Naive thymus-derived CD4-positive, alpha-beta T cell (primary cell): ENCODE measurements around the gene DMPK. TPM values are rescaled to one million over a fixed set of nuclear protein-coding genes. Genes with fewer than 3 reads are reported as not detected.
"Not testable (repeated sequence)": the region's sequence is repeated elsewhere in the genome, so short reads cannot be mapped to it uniquely, and the experiment has no call there.

Source experiments
- ATAC-seq: fragments of 150-1000 bp; cut with Tn5 transposase; 2 replicates; pipeline ENCODE4 v1.10.0; 2021; ENCODE audit warnings: mild to moderate bottlenecking, moderate library complexity
- CTCF ChIA-PET: fragments of 350-600 bp; sonication (Branson Sonifier 250); formaldehyde crosslinking; loops from one replicate; lab custom pipeline; 2021; ENCODE audit warnings: antibody characterized with exemption; lab: Charles Lee
- POLR2A ChIA-PET: fragments of 350-600 bp; sonication (Branson Sonifier 250); formaldehyde crosslinking; loops from one replicate; lab custom pipeline; 2021; ENCODE audit warnings: antibody characterized with exemption, inconsistent platforms; lab: Charles Lee
- DNase-seq, 9 donors: peaks; one replicate each; pipeline versions ENCODE4 v3.0.0 to v3.0.0-alpha.2; 2020 to 2022; ENCODE audit warnings: mixed read lengths in 1 of 9
- H3K27ac ChIP-seq: one replicate; pipeline ENCODE4 v1.7.0; 2013; ENCODE audit warnings: mild to moderate bottlenecking, low read depth, low read length, moderate library complexity
- H3K27me3 ChIP-seq, 2 donors: one replicate each; pipeline ENCODE4 v1.7.0; 2013; ENCODE audit warnings: low read length in 2 of 2, mild to moderate bottlenecking in 2 of 2, moderate library complexity in 2 of 2; ENCODE audit not compliant: control insufficient read depth in 2 of 2, insufficient read depth in 2 of 2
- H3K36me3 ChIP-seq, 3 experiments: 1 replicate in 2 of 3; 2 replicates in 1 of 3; pipeline ENCODE4 v1.7.0; 2013; ENCODE audit warnings: low read length in 3 of 3, mild to moderate bottlenecking in 3 of 3, moderate library complexity in 1 of 3; ENCODE audit not compliant: insufficient read depth in 3 of 3, control insufficient read depth in 2 of 3
- H3K4me1 ChIP-seq, 2 donors: one replicate each; pipeline ENCODE4 v1.7.0; 2013; ENCODE audit warnings: low read length in 2 of 2, mild to moderate bottlenecking in 2 of 2, moderate library complexity in 1 of 2; ENCODE audit not compliant: control insufficient read depth in 2 of 2, insufficient read depth in 2 of 2
- H3K4me3 ChIP-seq: 2 replicates; pipeline ENCODE4 v1.7.0; 2013; ENCODE audit warnings: mild to moderate bottlenecking, low read length
- H3K9me3 ChIP-seq, 3 experiments: 1 replicate in 2 of 3; 2 replicates in 1 of 3; pipeline ENCODE4 v1.7.0; 2013; ENCODE audit warnings: low read length in 3 of 3; ENCODE audit not compliant: control insufficient read depth in 2 of 3
- H3K27ac Mint-ChIP-seq, 9 donors: one replicate each; pipeline ENCODE4 v1.8.0; 2020 to 2022; ENCODE audit warnings: mixed read lengths in 9 of 9, mild to moderate bottlenecking in 8 of 9, moderate library complexity in 5 of 9, inconsistent platforms in 2 of 9
- H3K27me3 Mint-ChIP-seq, 5 donors: one replicate each; pipeline ENCODE4 v1.8.0; 2021 to 2022; ENCODE audit warnings: mixed read lengths in 5 of 5, mild to moderate bottlenecking in 1 of 5
- H3K36me3 Mint-ChIP-seq, 5 donors: one replicate each; pipeline ENCODE4 v1.8.0; 2020 to 2022; ENCODE audit warnings: mixed read lengths in 5 of 5, mild to moderate bottlenecking in 3 of 5, inconsistent platforms in 1 of 5
- H3K4me1 Mint-ChIP-seq, 7 donors: one replicate each; pipeline ENCODE4 v1.8.0; 2020 to 2022; ENCODE audit warnings: mixed read lengths in 7 of 7, mild to moderate bottlenecking in 3 of 7, inconsistent platforms in 1 of 7
- H3K4me3 Mint-ChIP-seq, 10 donors: one replicate each; pipeline ENCODE4 v1.8.0; 2020 to 2022; ENCODE audit warnings: mild to moderate bottlenecking in 10 of 10, mixed read lengths in 10 of 10, moderate library complexity in 6 of 10, inconsistent platforms in 2 of 10
- H3K9me3 Mint-ChIP-seq, 11 donors: one replicate each; pipeline ENCODE4 v1.8.0; 2020 to 2022; ENCODE audit warnings: mixed read lengths in 11 of 11, mild to moderate bottlenecking in 4 of 11, inconsistent platforms in 1 of 11, moderate library complexity in 1 of 11
- intact Hi-C, 2 donors: fragments of 100-400 bp; cut with micrococcal nuclease; formaldehyde crosslinking; loops; one replicate each; pipeline ENCODE4 v1.15.1; 2023
- polyA plus RNA-seq, 2 donors: library from polyadenylated mRNA; unstranded; fragments of 300-500 nt; fragmentation: Illumina TruSeq; gene quantifications; one replicate each; pipeline ENCODE4 v1.2.3, GENCODE V29; 2021
- total RNA-seq, 6 experiments: library from RNA in 5 of 6; stranded (reverse) in 5 of 6; gene quantifications; 1 replicate in 5 of 6; 2 replicates in 1 of 6; pipeline ENCODE4 v1.2.3 and lab custom pipeline; 2021 to 2026

The DMPK gene
- total and polyA plus RNA-seq, 7 experiments from 2014 or later = 0.20 to 33.9 (median 22.9) TPM

- H3K36me3 ChIP-seq, DNase-seq, H3K36me3 Mint-ChIP-seq, H3K4me3 Mint-ChIP-seq, H3K9me3 ChIP-seq, H3K27me3 ChIP-seq, H3K27ac Mint-ChIP-seq, H3K4me1 ChIP-seq, H3K27ac ChIP-seq, H3K4me3 ChIP-seq, H3K9me3 Mint-ChIP-seq, ATAC-seq: not testable (repeated sequence)
- Mint-ChIP-seq H3K4me1 (peaks cover 0 to 11% (median 8%) of the 10 kb centered on the region in 7 donors), H3K27me3 (peaks cover 18 to 69% (median 20%) of the 10 kb centered on the region in 5 donors)
- ChIA-PET CTCF (interaction anchor here (0.6 to 6.1 kb wide), 10 partner anchors 11 to 1980 kb away, joined by 3 to 99 read pairs (median 5); partner anchors contain the start of genes IRF2BP1, SIX5 and SYMPK), POLR2A (interaction anchor here (0.7 to 2.1 kb wide), 4 partner anchors 11 to 30 kb away, joined by 3 to 20 read pairs (median 6); partner anchors contain the start of genes DMPK and SIX5)
- intact Hi-C loops = loop anchor here (1.0 to 10.0 kb wide), 3 partner anchors 29 to 195 kb away; partner anchors contain the start of genes CCDC61 (in 1 of the 2) and QPCTL (in 1 of the 2)
Measured at GRCh38 chr19:45799541-45799940, 17.3 kb upstream of the DMPK start.

GRCh38 chr19:45798995-45799517 is 16.8 kb upstream of the DMPK start:
- Histone ChIP-seq H3K9me3 (no peaks in the 10 kb centered on the region), H3K4me3 (no peak overlapping the region), H3K4me1 (peaks cover 0 to 3% of the 10 kb centered on the region in 2 donors), H3K36me3 (no peaks in the 10 kb centered on the region), H3K27ac (no peak overlapping the region), H3K27me3 (peaks cover 0 to 8% of the 10 kb centered on the region in 2 donors)
- DNase-seq (peak; percentile 31 to 64 (median 56)), ATAC-seq (peak; percentile 95)
- CTCF ChIA-PET = interaction anchor here (0.6 to 6.1 kb wide), 12 partner anchors 10 to 1981 kb away, joined by 3 to 99 read pairs (median 4); partner anchors contain the start of genes IRF2BP1, SIX5 and SYMPK
- Mint-ChIP-seq H3K4me1 (peaks cover 0 to 13% (median 10%) of the 10 kb centered on the region in 7 donors), H3K27me3 (peaks cover 19 to 72% (median 22%) of the 10 kb centered on the region in 5 donors), H3K36me3 (no peaks in the 10 kb centered on the region), H3K9me3 (peaks cover 0 to 2% (median 0%) of the 10 kb centered on the region in 11 donors), H3K4me3 (no peak overlapping the region), H3K27ac (peak overlapping the region in 1 of 9 donors; percentile 17)
- POLR2A ChIA-PET = interaction anchor here (0.7 to 2.1 kb wide), 4 partner anchors 10 to 29 kb away, joined by 3 to 20 read pairs (median 6); partner anchors contain the start of genes DMPK and SIX5
- intact Hi-C loops = loop anchor here (1.0 to 10.0 kb wide), 3 partner anchors 29 to 196 kb away; partner anchors contain the start of genes CCDC61 (in 1 of the 2) and QPCTL (in 1 of the 2)

GRCh38 chr19:45794627-45795026 is 12.3 kb upstream of the DMPK start:
- H3K9me3 ChIP-seq = no peaks in the 10 kb centered on the region
- ATAC-seq (no peak), DNase-seq (no peak)
- peaks cover 0 to 2% (median 0%) of the 10 kb centered on the region in 11 donors for H3K9me3 Mint-ChIP-seq
- peaks cover 0 to 5% (median 0%) of the 10 kb centered on the region in 5 donors for H3K36me3 Mint-ChIP-seq
- peak overlapping the region in 3 of 9 donors; percentile 7 to 84 (median 25) for H3K27ac Mint-ChIP-seq
- peak overlapping the region in 4 of 10 donors; percentile 17 to 86 (median 26) for H3K4me3 Mint-ChIP-seq
- peaks cover 0 to 8% of the 10 kb centered on the region in 2 donors for H3K27me3 ChIP-seq
- peaks cover 16 to 72% (median 30%) of the 10 kb centered on the region in 5 donors for H3K27me3 Mint-ChIP-seq
- intact Hi-C loops = loop anchor here in 1 of 2 donors (10.0 kb wide), 1 partner anchor 200 kb away; the partner anchor contains the start of gene CCDC61
- no peak overlapping the region for H3K4me3 ChIP-seq
- H3K27ac ChIP-seq = no peak overlapping the region
- CTCF ChIA-PET = interaction anchor here (1.5 to 6.1 kb wide), 2 partner anchors 22 to 25 kb away, joined by 5 to 28 read pairs; no protein-coding TSS in a partner anchor
- H3K4me1 Mint-ChIP-seq = peaks cover 31 to 47% (median 40%) of the 10 kb centered on the region in 7 donors
- POLR2A ChIA-PET = no interaction called here
- peaks cover 0 to under 1% (median 0%) of the 10 kb centered on the region in 3 experiments for H3K36me3 ChIP-seq
- H3K4me1 ChIP-seq = peaks cover 28% of the 10 kb centered on the region in 2 donors

GRCh38 chr19:45793876-45794275 is 11.6 kb upstream of the DMPK start:
- Histone ChIP-seq H3K9me3 (no peaks in the 10 kb centered on the region), H3K36me3 (peaks cover 0 to 8% (median 7%) of the 10 kb centered on the region in 3 experiments), H3K27me3 (peaks cover 0 to 8% of the 10 kb centered on the region in 2 donors), H3K4me3 (no peak overlapping the region), H3K4me1 (peaks cover 25 to 28% of the 10 kb centered on the region in 2 donors), H3K27ac (no peak overlapping the region)
- intact Hi-C loops = loop anchor here (2.0 to 10.0 kb wide), 4 partner anchors 63 to 201 kb away; partner anchors contain the start of genes CCDC61 (in 1 of the 2), FBXO46 (in 1 of the 2), QPCTL (in 1 of the 2) and SYMPK (in 1 of the 2)
- Mint-ChIP-seq H3K4me1 (peaks cover 31 to 47% (median 42%) of the 10 kb centered on the region in 7 donors), H3K36me3 (peaks cover 5 to 11% (median 5%) of the 10 kb centered on the region in 5 donors), H3K4me3 (peak overlapping the region; percentile 15 to 90 (median 78)), H3K27ac (peak overlapping the region in 6 of 9 donors; percentile 16 to 84 (median 54)), H3K27me3 (peaks cover 12 to 76% (median 30%) of the 10 kb centered on the region in 5 donors), H3K9me3 (peaks cover 0 to 2% (median 0%) of the 10 kb centered on the region in 11 donors)
- ChIA-PET CTCF (interaction anchor here (6.1 kb wide), 1 partner anchor 21 kb away, joined by 28 read pairs; no protein-coding TSS in a partner anchor), POLR2A (interaction anchor here (1.0 kb wide), 1 partner anchor 64 kb away, joined by 3 read pairs; no protein-coding TSS in a partner anchor)
- ATAC-seq = no peak
- DNase-seq = no peak

DNA sequence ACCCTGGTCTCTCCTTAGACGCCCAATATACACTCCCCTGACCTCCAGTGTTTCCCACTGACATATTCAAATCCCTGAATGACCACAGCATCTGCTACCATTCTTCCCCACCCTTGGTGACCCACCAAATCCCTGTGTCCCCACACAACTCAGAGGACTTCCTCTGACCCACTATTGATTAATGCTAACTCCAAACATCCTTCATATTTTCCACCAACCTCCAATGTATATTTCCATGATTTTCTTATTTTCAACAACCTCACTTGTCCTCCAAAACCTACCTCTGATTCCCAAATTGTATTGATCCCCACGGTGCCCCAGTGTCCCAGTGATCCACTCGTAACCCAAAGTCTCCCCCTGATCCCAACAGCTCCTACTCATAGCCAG is 10.9 kb upstream of the DMPK start:
- peak overlapping the region; percentile 15 for H3K27ac ChIP-seq
- Mint-ChIP-seq H3K36me3 (peaks cover 6 to 17% (median 11%) of the 10 kb centered on the region in 5 donors), H3K27ac (peak overlapping the region in 8 of 9 donors; percentile 39 to 93 (median 86)), H3K9me3 (peaks cover 0 to 2% (median 0%) of the 10 kb centered on the region in 11 donors), H3K4me1 (peaks cover 31 to 44% (median 41%) of the 10 kb centered on the region in 7 donors), H3K27me3 (peaks cover 10 to 77% (median 35%) of the 10 kb centered on the region in 5 donors), H3K4me3 (peak overlapping the region; percentile 68 to 91 (median 84))
- H3K9me3 ChIP-seq = no peaks in the 10 kb centered on the region
- ATAC-seq = no peak
- H3K4me3 ChIP-seq = peak overlapping the region; percentile 27
- H3K27me3 ChIP-seq = peaks cover 0 to 8% of the 10 kb centered on the region in 2 donors
- POLR2A ChIA-PET = interaction anchor here (1.0 to 1.1 kb wide), 2 partner anchors 24 to 63 kb away, joined by 3 to 5 read pairs; partner anchors contain the start of gene SIX5
- no peak for DNase-seq
- CTCF ChIA-PET = interaction anchor here (0.7 to 1.6 kb wide), 2 partner anchors 24 to 1192 kb away, joined by 3 to 4 read pairs; partner anchors contain the start of gene SIX5
- peaks cover 0 to 14% (median 10%) of the 10 kb centered on the region in 3 experiments for H3K36me3 ChIP-seq
- H3K4me1 ChIP-seq = peaks cover 25 to 28% of the 10 kb centered on the region in 2 donors
- intact Hi-C loops = loop anchor here (2.0 to 10.0 kb wide), 4 partner anchors 62 to 202 kb away; partner anchors contain the start of genes CCDC61 (in 1 of the 2), FBXO46 (in 1 of the 2), QPCTL (in 1 of the 2) and SYMPK (in 1 of the 2)
